Choroid plexus epithelial cell (primary cell): ENCODE measurements around the gene AFAP1L1.

ENCODE experiments used
- DNase-seq: peaks from one replicate; pipeline ENCODE4 v3.0.0-alpha.2; 2010; ENCODE audit warnings: low read depth
- H3K4me3 ChIP-seq: 2 replicates; pipeline ENCODE4 v1.5.1; 2011; ENCODE audit warnings: low read depth, mild to moderate bottlenecking, control low read depth, low read length, moderate library complexity
- CTCF ChIP-seq: conservative IDR thresholded peaks from 2 replicates; pipeline ENCODE4 v1.5.1; 2011; ENCODE audit warnings: low read depth, mild to moderate bottlenecking, control low read depth, inconsistent platforms, low read length, moderate library complexity

AFAP1L1 gene

GRCh38 chr5:149374801-149375200 is 103.1 kb downstream of the AFAP1L1 start:
- no peak for TF ChIP-seq CTCF
- DNase-seq: no peak
- H3K4me3 ChIP-seq: no peak overlapping the region

GRCh38 chr5:149375434-149375833 is 103.8 kb downstream of the AFAP1L1 start:
- no peak for TF ChIP-seq CTCF
- DNase-seq: no peak
- H3K4me3 ChIP-seq: no peak overlapping the region

GRCh38 chr5:149376104-149376503 is 104.4 kb downstream of the AFAP1L1 start:
- DNase-seq: no peak
- H3K4me3 ChIP-seq: no peak overlapping the region
- no peak for TF ChIP-seq CTCF

- DNase-seq: no peak
- no peak overlapping the region for H3K4me3 ChIP-seq
- TF ChIP-seq CTCF: no peak
Observed at GRCh38 chr5:149376711-149377447, 105.2 kb downstream of the AFAP1L1 start.

GRCh38 chr5:149378241-149378820 is 106.7 kb downstream of the AFAP1L1 start:
- TF ChIP-seq CTCF: no peak
- no peak for DNase-seq

GRCh38 chr5:149379177-149379761 is 107.6 kb downstream of the AFAP1L1 start, which contains the start of gene IL17B:
IL17B (minus strand) TSS chr5:149379292; CDS start chr5:149379225, 67 bp downstream.
- no peak within 1 kb of the TSS for H3K4me3 ChIP-seq
- no peak for DNase-seq
- TF ChIP-seq CTCF: no peak

More at GRCh38 chr5:149378241-149378820, 106.7 kb downstream of the AFAP1L1 start:
- H3K4me3 ChIP-seq: no peak overlapping the region
